Stimulated activated CD4-positive, alpha-beta T cell treated with anti-CD3 and anti-CD28 coated beads, TNF-alpha, amount 100 ng/mL, for 4 hours (primary cell): ENCODE data around the gene AK3.
A peak's percentile ranks its signal among the peaks of the same experiment; 100 is the strongest.
"Not testable (repeated sequence)": the region's sequence is repeated elsewhere in the genome, so short reads cannot be mapped to it uniquely, and the experiment has no call there.

ENCODE experiments used
- DNase-seq, 3 experiments: peaks; one replicate each; pipeline ENCODE4 v3.0.0-alpha.2; 2020; ENCODE audit warnings: low read depth in 3 of 3

Gene AK3

DNA sequence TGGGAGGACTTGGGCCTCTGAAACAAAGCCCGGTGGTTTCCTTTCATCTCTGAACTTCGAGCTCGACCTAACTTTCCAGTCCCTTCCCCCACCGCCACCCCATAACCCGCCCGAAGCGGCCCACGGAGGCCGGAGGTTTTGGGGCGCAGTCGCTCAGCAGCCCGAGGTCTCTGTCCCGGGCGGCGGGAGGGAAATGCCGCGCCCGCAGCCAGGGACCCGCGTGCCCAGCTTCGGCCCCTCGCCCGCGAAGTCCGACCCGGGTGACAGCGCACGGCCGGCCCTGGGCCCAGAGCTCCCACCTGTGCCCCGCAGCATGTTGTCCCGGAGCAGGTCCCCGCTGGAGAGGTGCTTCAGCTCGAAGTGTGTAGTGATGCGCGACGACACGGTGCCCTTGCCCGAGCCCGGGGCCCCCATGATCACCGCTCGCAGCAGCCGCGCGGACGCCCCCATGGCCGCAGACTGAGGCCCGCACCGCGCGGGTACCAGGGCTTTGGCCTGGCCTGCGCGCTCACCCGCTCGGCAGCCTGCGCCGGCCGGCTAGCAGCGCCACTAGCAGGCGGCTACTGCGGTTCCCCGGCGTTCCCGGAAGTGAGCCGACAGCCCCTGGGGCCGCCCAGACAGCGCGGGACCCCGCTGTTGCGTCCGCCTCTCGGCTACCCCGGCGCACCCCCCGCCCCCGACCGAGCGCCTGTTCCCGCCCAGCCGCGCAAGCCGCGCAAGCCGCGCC is at the start of gene AK3:
Gene AK3 (minus strand): TSS at position 565 of the 727 bp plus-strand sequence. CDS start 115 bp downstream, at position 450.
- peak; percentile 60 to 68 (median 65) for DNase-seq

DNA sequence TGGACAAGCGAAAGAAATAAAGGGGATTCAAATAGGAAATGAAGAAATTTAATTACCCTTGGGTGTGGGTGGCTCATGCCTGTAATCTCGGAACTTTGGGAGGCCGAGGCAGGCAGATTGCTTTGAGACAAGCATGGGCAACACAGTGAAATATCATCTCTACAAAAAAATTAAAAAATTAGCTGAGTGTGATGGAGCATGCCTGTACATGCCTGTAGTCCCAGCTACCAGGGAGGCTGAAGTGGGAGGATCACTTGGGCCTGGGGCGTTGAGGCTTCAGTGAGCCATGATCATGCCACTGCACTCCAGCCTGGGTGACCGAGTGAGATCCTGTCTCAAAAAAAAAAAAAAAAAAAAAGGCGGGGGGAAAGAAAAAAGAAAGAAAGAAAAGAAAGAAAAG is 47.7 kb upstream of the AK3 start:
- DNase-seq = no peak

DNA sequence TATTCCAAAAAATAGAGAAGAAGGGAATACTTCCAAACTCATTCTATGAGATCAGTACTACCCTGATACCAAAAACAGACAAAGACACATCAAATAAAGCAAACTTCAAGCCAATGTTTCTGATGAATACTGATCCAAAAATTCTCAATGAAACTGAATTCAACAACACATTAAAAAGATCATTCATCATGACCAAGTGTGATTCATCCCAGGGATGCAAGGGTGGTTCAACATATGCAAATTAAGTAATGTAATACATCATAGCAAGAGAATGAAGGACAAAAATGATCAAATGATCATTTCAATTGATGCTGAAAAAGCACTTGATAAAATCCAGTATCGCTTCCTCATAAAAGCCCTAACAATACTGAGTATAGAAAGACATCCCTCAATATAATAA is 46.9 kb upstream of the AK3 start:
- no peak for DNase-seq

DNA sequence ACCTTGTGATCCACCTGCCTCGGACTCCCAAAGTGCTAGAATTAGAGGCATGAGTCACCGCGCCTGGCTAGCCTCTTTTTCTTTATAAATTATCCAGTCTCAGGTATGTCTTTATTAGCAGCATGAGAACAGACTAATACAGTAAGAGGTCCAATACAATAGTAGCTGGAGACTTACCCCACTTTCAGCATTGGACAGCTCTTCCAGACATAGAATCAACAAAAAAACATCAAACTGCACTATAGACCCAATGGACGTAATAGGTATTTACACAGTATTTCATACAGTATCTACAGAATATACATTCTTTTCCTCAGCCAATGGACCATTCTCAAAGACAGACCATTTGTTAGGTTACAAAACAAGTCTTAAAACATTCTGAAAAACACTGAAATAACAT is 45.6 kb upstream of the AK3 start:
- DNase-seq = no peak

DNA sequence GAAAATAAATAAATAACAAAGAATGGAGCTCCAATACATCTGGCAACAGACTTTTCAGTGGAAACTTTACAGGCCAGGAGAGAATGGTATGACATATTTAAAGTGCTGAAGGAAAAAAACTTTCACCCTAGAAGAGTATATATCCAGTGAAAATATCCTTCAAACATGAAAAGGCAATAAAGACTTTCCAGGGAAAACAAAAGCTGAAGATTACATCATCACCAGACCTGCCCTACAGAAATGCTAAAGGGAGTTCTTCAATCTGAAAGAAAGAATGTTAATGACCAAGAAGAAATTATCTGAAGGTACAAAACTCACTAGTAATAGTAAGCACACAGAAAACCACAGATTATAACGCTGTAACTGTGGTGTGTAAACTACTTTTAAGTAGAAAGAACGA is 43.4 kb upstream of the AK3 start:
- DNase-seq = no peak

DNA sequence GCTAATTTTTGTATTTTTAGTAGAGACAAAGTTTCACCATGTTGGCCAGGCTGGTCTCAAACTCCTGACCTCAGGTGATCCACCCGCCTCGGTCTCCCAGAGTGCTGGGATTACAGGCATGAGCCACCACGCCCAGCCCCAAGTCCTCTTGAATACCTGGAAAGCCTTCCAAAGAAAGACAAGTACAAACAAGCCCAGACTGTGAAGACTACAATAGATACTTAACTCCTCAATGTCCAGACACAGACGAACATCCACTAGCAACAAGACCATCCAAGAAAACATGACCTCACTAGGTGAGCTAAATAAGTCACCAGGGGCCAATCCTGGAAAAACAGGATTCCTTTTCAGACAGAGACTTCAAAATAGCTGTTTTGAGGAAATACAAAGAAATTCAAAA is 42.2 kb upstream of the AK3 start:
- DNase-seq = not testable (repeated sequence)

DNA sequence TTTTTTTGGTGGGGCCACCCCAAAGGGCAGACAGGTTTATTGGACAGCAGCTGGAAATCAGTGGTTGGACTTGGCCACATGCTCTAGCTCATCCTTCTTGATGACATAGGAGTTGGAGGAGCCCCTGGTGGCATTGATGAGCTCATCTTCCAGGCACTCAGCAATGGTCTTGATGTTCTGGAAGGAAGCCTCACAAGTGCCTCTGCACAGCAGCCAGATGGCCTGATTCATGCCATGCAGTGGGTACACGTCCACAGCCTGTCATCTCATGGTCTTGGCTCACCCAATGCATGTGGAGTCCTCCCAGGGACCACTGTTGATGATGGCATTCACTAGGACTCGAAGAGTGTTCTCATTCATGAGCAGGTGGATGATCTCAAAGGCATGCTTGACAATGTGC is 40.4 kb upstream of the AK3 start:
- no peak for DNase-seq

DNA sequence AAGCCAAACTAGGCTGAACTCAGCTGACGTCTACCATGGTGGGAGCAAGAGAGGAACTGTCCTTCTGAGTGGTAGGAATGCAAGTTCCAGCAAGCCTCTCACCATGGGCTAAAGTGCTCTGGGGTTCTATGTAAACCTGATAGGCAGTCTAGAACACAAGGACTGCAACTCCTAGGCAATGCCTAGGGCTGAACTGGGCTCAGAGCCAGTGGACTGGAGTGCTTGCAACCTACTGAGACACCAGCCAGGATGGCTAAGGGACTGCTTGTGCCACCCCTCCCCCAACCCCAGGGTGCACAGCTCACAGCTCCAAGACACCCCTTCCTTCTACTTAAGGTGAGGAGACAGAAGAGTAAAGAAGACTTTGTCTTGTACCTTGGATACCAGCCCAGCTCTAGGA is 39.6 kb upstream of the AK3 start:
- DNase-seq = no peak

DNA sequence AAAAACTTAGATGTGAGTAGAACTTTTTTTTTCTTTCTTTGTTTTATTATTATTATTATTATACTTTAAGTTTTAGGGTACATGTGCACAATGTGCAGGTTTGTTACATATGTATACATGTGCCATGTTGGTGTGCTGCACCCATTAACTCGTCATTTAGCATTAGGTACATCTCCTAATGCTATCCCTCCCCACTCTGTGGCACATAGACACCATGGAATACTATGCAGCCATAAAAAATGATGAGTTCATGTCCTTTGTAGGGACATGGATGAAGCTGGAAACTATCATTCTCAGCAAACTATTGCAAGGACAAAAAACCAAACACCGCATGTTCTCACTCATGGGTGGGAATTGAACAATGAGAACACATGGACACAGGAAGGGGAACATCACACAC is 34.0 kb upstream of the AK3 start:
- not testable (repeated sequence) for DNase-seq

DNA sequence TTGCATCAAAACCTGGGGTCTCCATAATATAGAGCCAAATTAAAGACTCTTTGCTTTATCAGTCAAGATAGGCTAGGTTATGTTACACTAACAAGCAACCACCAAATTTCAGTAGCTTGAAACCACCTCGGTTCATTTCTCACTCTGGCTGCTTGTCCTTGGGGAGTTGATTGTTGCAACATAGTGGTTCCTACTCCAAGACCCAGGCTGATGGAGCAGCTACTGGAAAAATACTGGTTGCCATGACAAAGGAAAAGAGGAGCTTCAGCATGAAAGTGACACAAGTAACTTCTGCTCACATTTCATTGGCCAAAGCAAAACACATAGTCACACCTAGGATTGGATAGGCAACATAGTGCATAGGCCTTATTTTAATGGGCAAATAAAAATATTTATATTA is 33.2 kb upstream of the AK3 start:
- no peak for DNase-seq

DNA sequence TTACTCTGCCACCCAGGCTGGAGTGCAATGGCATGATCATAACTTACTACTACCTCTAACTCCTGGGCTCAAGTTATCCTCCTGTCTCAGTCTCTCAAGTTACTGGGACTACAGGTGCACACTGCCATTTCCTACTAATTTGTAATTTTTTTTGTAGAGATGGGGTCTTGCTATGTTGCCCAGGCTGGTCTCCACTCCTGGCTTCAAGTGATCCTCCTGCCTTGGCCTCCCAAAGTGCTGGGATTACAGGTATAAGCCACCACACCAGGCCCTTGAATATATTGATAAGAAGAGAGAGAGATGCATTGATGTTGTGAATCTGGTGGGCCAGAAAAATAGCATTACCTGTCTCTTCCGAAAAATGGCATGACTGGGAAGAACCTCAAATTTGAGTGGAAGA is 30.8 kb upstream of the AK3 start:
- DNase-seq = no peak

DNA sequence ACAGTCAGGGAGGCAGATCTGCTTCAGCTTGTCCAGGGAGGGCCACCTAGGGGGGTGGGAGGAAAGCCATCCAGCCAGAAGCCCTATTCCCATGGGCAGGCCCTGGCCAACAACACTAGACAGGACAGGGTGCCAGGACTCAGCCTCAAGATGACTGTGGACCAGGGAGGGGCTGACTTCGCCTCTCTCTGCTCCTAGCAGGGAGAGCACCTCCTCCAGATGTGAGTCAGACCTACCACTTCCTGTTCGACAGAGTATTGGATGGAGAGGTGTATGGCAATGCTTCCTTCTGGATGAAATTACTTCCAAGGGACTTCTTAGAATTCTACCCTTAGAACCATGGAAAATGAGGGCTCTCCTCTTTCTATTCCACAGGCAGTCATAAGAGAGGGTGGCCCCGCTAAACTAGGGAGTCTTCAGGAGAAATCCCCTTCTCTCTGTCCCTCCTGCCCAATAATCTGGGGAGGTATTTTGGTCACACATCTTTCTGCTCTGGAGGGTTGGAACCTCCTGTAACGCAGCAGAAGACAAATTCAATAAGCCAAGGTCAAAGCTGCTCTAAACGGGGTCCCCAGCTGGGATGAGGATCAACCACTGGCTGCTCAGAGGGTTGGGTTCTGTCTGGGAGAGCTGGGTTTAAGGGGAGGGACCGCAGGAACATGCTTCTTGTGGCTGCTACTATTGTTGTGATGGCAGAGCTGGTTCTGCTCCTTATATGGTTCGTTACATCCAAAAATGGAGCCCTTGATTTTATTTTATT is 28.5 kb upstream of the AK3 start:
- no peak for DNase-seq

DNA sequence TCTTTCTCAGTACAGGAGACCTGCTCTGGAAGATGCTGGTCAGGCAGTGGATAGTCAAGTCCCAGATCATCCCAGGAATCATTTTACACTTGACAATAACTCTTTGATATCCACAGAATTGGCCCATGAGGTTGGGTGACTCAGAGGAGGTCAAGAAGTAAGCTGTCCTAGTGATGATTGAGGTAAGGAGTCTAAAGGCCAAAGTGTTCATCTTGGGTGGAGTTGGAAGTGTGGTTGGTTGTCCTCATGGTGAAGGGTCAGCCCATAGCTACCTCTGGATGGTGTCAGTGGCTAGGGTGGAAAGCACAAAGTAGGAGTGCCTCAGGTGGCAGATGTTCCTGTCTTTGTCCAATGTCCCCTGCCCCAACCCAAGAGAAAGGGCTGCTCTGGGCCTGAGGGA is 27.7 kb upstream of the AK3 start:
- no peak for DNase-seq

DNA sequence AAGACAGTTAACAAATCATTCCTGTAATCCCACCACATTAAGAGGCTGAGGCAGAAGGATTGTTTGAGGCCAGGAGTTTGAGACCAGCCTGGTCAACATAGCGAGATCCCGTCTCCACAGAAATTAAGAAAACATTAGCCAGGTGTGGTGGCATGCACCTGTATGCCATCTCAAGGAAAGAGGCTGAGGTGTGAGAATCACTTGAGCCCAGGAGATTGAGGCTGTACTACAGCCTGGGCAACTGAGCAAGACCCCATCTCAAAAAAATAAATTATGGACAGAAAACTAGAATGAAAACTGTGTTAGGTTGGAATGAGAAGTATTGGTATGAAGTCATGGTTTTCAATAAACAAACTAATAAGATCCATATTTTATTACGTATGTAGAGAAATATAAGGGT is 23.0 kb upstream of the AK3 start:
- DNase-seq = no peak

DNA sequence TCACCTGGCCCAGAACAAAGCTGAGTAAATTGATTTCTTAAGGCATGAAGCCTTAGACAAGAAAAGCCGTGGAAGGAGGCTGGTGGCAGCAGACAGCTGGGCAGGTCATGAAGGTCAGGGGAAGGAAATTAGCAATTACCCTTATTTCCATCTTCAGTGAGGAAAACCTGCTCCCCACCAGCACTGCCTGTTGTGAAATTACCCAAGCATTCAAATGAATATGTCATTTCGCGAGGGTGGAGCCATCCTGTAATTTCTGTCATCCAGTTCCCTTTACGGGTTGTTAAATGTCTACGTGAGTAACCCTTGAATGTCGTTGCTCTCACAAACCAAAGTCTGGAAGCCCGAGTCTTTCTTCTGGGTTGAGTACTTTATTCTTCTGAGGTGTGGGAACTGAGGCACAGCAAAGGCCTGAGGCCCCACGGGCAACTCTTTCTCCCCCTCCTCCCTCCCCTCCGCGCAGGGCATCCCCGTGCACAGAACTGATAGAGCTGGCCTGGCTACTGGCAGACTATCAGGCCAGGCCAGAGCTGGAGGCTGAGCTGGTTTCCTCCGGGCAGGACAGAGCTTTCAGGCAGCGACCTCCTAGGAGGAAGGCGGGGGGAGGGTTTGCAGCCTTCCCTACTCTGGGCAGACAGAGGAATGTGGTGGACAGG is 22.0 kb upstream of the AK3 start:
- DNase-seq = no peak

DNA sequence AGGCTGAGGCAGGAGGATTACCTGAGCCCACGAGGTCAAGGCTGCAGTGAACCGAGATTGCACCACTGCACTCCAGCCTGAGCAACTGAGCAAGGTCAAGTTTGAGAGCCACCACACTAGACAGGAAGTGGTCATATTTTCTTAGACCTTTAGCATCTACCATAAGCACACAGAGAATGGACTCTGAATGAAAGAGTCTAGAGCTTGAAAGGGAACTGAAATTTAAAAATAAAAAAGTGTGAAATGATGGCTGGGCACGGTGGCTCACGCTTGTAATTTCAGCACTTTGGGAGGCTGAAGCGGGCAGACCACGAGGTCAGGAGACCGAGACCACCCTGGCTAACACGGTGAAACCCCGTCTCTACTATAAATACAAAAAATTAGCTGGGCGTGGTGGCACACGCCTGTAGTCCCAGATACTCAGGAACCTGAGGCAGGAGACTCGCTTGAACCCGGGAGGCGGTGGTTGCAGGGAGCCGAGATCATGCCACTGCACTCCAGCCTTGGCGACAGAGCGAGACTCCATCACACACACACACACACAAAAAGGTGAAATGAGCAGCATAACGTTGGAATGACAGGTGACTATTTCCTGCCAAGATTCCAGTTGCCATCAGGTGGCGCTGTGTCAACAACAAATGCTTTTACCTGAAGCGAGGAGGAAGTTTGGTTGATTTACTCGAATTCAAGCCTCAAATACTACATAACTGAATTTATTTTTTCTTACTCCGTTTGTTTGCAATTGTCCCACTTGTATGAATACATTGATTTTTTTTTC is 21.3 kb upstream of the AK3 start:
- peak; percentile 57 to 64 (median 63) for DNase-seq

DNA sequence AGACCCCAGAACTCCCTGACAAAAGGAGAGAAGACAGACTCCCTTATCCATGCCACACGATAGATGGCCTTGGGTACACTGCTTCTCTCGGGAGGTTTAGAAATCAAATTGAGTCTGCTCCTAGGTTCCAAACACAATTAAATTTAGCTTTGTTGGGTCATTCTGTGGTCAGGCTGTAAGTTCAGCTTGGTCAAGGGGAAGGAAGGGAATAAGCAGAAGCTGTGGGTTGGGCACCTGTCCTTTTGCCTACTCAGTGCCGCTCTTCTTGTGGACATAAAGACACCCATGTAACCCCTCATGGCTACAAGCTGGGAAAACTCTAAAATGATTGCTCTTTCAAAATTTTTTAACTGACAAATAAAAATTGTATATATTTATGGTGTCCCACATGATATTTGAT is 19.1 kb upstream of the AK3 start:
- DNase-seq = no peak

DNA sequence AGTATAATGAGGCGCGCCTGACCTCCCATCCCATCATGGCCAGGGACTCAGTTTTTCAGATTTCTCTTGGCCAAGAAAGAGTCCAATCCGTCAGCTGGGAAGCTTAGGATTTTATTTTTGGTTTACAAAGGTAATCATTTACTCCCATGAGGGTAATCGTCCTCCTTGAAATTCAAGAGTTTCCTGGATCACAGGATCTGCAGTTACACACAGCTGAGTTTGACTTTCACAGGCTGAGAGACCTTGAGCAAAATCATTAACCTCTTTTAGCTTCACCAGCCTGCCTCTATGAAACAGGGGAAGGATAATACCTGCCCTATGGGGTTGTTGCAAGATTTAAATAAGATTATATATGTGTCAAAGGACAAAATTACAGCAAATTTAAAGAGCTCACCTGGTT is 15.4 kb upstream of the AK3 start:
- no peak for DNase-seq

DNA sequence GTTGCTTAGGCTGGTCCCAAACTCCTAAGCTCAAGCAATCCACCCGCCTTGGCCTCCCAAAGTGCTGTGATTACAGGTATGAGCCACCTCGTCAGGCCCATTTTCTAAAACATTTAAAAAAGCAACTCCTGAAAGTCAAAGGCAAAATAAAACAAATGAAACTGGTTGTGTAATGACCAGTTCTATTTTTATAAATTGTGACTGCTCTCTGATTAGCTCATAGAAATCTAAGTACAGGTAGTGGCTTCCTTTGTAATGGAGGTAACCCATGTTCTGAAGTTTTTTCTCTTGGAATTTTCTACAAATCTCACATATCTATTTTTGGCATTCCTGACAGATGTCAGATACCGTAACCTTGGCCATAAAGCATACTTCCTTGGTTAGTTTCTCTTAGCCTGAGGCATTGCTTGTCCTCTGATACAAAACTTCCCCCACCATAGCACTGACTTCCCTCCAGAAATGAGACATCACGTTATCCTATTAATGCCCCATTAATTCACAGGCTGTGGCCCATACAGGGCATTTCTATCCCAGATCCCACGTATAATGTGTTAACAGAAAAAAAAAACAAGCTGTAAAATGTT is 14.1 kb upstream of the AK3 start:
- no peak for DNase-seq

DNA sequence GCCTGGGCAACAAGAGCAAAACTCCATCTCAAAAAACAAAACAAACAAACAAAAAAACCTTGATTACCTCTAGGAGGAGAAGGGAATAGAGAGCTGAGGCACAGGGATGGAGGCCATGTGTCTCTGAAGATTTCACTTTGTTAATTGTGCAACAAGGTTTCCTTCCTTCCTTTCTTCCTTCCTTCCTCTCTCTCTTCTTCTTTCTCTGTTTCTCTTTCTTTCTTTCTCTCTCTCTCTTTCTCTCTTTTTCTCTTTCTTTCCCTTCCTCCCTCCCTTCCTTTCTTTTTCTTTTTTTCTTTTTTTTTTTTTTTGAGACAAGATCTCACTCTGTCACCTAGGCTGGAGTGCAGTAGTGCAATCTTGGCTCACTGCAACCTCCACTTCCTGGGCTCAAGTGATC is 13.5 kb upstream of the AK3 start:
- not testable (repeated sequence) for DNase-seq

DNA sequence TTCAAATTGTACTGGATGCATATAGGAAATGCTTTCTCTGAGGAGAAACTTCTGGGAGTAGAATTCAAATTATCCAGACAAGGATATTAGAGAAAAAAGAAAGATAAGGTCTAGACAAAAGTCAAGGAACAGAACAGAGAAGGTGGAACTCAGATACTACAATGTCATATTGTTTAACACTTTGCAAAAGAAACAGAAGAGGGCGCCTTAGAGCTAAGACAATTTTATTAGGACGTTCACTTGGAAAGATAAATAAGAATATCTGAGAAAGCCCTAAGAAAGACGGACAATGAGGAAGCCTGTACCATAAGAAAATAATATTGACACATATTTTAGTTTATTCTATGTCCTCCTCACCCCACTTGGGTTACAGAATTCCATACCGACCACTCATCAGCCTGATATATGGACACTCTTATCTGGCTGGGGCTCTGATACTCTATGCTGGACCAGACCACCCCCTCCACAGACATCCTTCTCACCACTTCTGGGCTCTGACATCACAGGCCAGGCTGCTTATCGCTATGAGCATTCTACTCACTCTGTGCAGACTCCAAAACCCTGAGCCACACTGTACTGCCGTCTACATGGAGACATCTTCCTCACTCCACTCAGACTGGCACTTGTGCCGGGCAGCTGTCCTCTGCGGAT is 9.1 kb upstream of the AK3 start:
- DNase-seq = no peak
